ENCODE measurements around the gene MYT1.
A peak's percentile ranks its signal among the peaks of the same experiment; 100 is the strongest.

Gene MYT1

GRCh38 chr20:64140061-64140931 lies 24.0 kb upstream of the MYT1 start:
- no peak for DNase-seq

GRCh38 chr20:64140956-64141355 lies 23.3 kb upstream of the MYT1 start:
- no peak for DNase-seq

GRCh38 chr20:64142590-64142989 lies 21.7 kb upstream of the MYT1 start:
- no peak for DNase-seq

GRCh38 chr20:64143018-64143801 lies 21.0 kb upstream of the MYT1 start:
- no peak for DNase-seq

- DNase-seq: no peak
Measured at GRCh38 chr20:64144144-64144912, 19.9 kb upstream of the MYT1 start.

- DNase-seq: no peak
Measured at GRCh38 chr20:64145458-64146300, 18.6 kb upstream of the MYT1 start.

- peak; percentile 54 for DNase-seq
Measured at GRCh38 chr20:64146301-64146935, 17.8 kb upstream of the MYT1 start.

- peak; percentile 19 for DNase-seq
Measured at GRCh38 chr20:64146936-64147477, 17.2 kb upstream of the MYT1 start.

GRCh38 chr20:64148581-64148980 lies 15.7 kb upstream of the MYT1 start:
- no peak for DNase-seq

GRCh38 chr20:64149141-64149540 lies 15.1 kb upstream of the MYT1 start:
- DNase-seq: no peak

GRCh38 chr20:64149809-64150560 lies 14.3 kb upstream of the MYT1 start:
- DNase-seq: no peak

GRCh38 chr20:64150756-64151632 lies 13.3 kb upstream of the MYT1 start:
- DNase-seq: no peak

GRCh38 chr20:64151633-64152530 lies 12.4 kb upstream of the MYT1 start:
- no peak for DNase-seq

GRCh38 chr20:64152906-64153305 lies 11.3 kb upstream of the MYT1 start:
- DNase-seq: no peak

- no peak for DNase-seq
Measured at GRCh38 chr20:64153410-64153809, 10.8 kb upstream of the MYT1 start.

- no peak for DNase-seq
Measured at GRCh38 chr20:64153861-64154589, 10.2 kb upstream of the MYT1 start.

- no peak for DNase-seq
Measured at GRCh38 chr20:64154590-64155257, 9.5 kb upstream of the MYT1 start.
